K562 (cell line): ENCODE results near the gene YES1. TPM values are rescaled to one million over a fixed set of nuclear protein-coding genes. Genes with fewer than 3 reads are reported as not detected.
A peak's percentile ranks its signal among the peaks of the same experiment; 100 is the strongest.

Source experiments
- BCOR ChIP-seq: fragments of 450-650 bp; IDR thresholded peaks from 2 replicates; pipeline ENCODE4 v1.6.1; 2016
- CBX5 ChIP-seq: IDR thresholded peaks from 2 replicates; pipeline ENCODE4 v1.6.1; 2014; ENCODE audit warnings: low read depth, borderline replicate concordance
- CHD2 ChIP-seq: IDR thresholded peaks from 2 replicates; pipeline ENCODE4 v1.6.1; 2011; ENCODE audit warnings: low read depth, low read length
- ESRRB ChIP-seq: fragments of 250-450 bp; sonication (Bioruptor Pico); IDR thresholded peaks from 2 replicates; pipeline ENCODE4 v1.5.0; 2020; ENCODE audit warnings: mild to moderate bottlenecking, moderate library complexity, borderline replicate concordance
- FOXJ2 ChIP-seq: fragments of 200-800 bp; sonication (Bioruptor generic); IDR thresholded peaks from 2 replicates; pipeline ENCODE4 v1.6.1; 2016; ENCODE audit warnings: missing genetic modification characterization, missing compliant biosample characterization
- HDAC2 ChIP-seq: fragments of 450-650 bp; IDR thresholded peaks from 2 replicates; pipeline ENCODE4 v1.6.1; 2016; ENCODE audit warnings: mild to moderate bottlenecking
- HNRNPL ChIP-seq: fragments of 200-400 bp; formaldehyde crosslinking; IDR thresholded peaks from 2 replicates; pipeline ENCODE4 v1.6.1; 2017; ENCODE audit warnings: low read depth, mild to moderate bottlenecking, low read length
- IRF9 ChIP-seq: fragments of 450-650 bp; IDR thresholded peaks from 2 replicates; pipeline ENCODE4 v1.6.1; 2016; ENCODE audit warnings: missing biosample characterization, missing genetic modification characterization
- NBN ChIP-seq: fragments of 450-650 bp; IDR thresholded peaks from 2 replicates; pipeline ENCODE4 v1.6.1; 2016; ENCODE audit warnings: low read depth, mild to moderate bottlenecking
- NFIC ChIP-seq: fragments of 450-650 bp; IDR thresholded peaks from 2 replicates; pipeline ENCODE4 v1.6.1; 2017; ENCODE audit warnings: mild to moderate bottlenecking, inconsistent platforms
- SMARCA4 ChIP-seq: fragments of 450-650 bp; IDR thresholded peaks from 2 replicates; pipeline ENCODE4 v1.6.1; 2016
- SMARCB1 ChIP-seq: IDR thresholded peaks from 2 replicates; pipeline ENCODE4 v1.6.1; 2011; ENCODE audit warnings: improper control_type of control experiment, low read depth; ENCODE audit not compliant: insufficient read length
- ZNF76 ChIP-seq: fragments of 250-450 bp; sonication (Bioruptor Pico); IDR thresholded peaks from 2 replicates; pipeline ENCODE4 v1.4.0; 2020; ENCODE audit warnings: mild to moderate bottlenecking, moderate library complexity, borderline replicate concordance
- polyA plus RNA-seq, 8 experiments: library from polyadenylated mRNA; depleted of rRNA in 4 of 8; stranded (reverse) in 5 of 8; unstranded in 3 of 8; fragments of >200 nt; fragmentation: Nextera tagmentation in 2 of 8; fragmentation: Illumina TruSeq in 1 of 8; extraction: Ambion mirVana in 2 of 8; extraction: Trizol in 1 of 8; gene quantifications; 2 replicates each; pipeline versions ENCODE4 v1.2.1 to v1.2.3, GENCODE V29; 2011 to 2014; ENCODE audit warnings: inconsistent platforms in 1 of 8, missing spikeins in 1 of 8
- total RNA-seq, 7 experiments: library from RNA; depleted of rRNA in 6 of 7; stranded (reverse); fragments of >200 nt in 6 of 7; fragmentation: Illumina TruSeq in 2 of 7; extraction: Trizol in 2 of 7; gene quantifications; 2 replicates each; pipeline versions ENCODE4 v1.2.1 to v1.2.3, GENCODE V29; 2011 to 2021; ENCODE audit warnings: low replicate concordance in 1 of 7
- TF ChIP-seq, protein P1 (sequence below), 2 experiments: fragments of 200-800 bp in 1 of 2; sonication (Bioruptor generic) in 1 of 2; sonication (generic) in 1 of 2; formaldehyde crosslinking in 1 of 2; IDR thresholded peaks in 1 of 2; conservative IDR thresholded peaks in 1 of 2; 2 replicates each; pipeline versions ENCODE4 v1.5.0 to v1.6.1; 2016 to 2020; ENCODE audit warnings: missing compliant biosample characterization in 1 of 2, missing genetic modification characterization in 1 of 2, missing genetic modification reagents in 1 of 2
- TF ChIP-seq, protein P2 (sequence below): IDR thresholded peaks from 2 replicates; pipeline ENCODE4 v1.6.1; 2016; ENCODE audit warnings: missing genetic modification characterization, missing compliant biosample characterization
- TF ChIP-seq, protein P3 (sequence below): sonication (generic); formaldehyde crosslinking; IDR thresholded peaks from 2 replicates; pipeline ENCODE4 v1.8.0; 2023; ENCODE audit warnings: mild to moderate bottlenecking, missing genetic modification reagents
- TF ChIP-seq, protein P4 (sequence below): fragments of 450-650 bp; IDR thresholded peaks from 2 replicates; pipeline ENCODE4 v1.6.1; 2017; ENCODE audit warnings: antibody characterized with exemption

The YES1 gene
- total and polyA plus RNA-seq, 9 of the 15 experiments (the other 6 are each of a cell fraction or from before 2014, with no cell fraction given) = 37.2 to 115 (median 77.7) TPM

- TF ChIP-seq, protein P1, sequence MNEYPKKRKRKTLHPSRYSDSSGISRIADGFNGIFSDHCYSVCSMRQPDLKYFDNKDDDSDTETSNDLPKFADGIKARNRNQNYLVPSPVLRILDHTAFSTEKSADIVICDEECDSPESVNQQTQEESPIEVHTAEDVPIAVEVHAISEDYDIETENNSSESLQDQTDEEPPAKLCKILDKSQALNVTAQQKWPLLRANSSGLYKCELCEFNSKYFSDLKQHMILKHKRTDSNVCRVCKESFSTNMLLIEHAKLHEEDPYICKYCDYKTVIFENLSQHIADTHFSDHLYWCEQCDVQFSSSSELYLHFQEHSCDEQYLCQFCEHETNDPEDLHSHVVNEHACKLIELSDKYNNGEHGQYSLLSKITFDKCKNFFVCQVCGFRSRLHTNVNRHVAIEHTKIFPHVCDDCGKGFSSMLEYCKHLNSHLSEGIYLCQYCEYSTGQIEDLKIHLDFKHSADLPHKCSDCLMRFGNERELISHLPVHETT (CRISPR knock-in tag; conservative IDR thresholded peaks at IDR 0.05 in 1 of 2, IDR thresholded peaks at IDR 0.05 in 1 of 2) = no peak
- TF ChIP-seq HDAC2 = peak; percentile 81; the same call in 1 of the 2 replicates
- TF ChIP-seq ZNF76 (CRISPR knock-in tag) = 0 out of 2 replicates have a peak, but pooled peaks have one; percentile 32
- no peak for TF ChIP-seq CBX5
- TF ChIP-seq, protein P2, sequence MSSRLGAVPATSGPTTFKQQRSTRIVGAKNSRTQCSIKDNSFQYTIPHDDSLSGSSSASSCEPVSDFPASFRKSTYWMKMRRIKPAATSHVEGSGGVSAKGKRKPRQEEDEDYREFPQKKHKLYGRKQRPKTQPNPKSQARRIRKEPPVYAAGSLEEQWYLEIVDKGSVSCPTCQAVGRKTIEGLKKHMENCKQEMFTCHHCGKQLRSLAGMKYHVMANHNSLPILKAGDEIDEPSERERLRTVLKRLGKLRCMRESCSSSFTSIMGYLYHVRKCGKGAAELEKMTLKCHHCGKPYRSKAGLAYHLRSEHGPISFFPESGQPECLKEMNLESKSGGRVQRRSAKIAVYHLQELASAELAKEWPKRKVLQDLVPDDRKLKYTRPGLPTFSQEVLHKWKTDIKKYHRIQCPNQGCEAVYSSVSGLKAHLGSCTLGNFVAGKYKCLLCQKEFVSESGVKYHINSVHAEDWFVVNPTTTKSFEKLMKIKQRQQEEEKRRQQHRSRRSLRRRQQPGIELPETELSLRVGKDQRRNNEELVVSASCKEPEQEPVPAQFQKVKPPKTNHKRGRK (tag) = no peak
- TF ChIP-seq, protein P3, sequence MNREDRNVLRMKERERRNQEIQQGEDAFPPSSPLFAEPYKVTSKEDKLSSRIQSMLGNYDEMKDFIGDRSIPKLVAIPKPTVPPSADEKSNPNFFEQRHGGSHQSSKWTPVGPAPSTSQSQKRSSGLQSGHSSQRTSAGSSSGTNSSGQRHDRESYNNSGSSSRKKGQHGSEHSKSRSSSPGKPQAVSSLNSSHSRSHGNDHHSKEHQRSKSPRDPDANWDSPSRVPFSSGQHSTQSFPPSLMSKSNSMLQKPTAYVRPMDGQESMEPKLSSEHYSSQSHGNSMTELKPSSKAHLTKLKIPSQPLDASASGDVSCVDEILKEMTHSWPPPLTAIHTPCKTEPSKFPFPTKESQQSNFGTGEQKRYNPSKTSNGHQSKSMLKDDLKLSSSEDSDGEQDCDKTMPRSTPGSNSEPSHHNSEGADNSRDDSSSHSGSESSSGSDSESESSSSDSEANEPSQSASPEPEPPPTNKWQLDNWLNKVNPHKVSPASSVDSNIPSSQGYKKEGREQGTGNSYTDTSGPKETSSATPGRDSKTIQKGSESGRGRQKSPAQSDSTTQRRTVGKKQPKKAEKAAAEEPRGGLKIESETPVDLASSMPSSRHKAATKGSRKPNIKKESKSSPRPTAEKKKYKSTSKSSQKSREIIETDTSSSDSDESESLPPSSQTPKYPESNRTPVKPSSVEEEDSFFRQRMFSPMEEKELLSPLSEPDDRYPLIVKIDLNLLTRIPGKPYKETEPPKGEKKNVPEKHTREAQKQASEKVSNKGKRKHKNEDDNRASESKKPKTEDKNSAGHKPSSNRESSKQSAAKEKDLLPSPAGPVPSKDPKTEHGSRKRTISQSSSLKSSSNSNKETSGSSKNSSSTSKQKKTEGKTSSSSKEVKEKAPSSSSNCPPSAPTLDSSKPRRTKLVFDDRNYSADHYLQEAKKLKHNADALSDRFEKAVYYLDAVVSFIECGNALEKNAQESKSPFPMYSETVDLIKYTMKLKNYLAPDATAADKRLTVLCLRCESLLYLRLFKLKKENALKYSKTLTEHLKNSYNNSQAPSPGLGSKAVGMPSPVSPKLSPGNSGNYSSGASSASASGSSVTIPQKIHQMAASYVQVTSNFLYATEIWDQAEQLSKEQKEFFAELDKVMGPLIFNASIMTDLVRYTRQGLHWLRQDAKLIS (CRISPR knock-in tag) = 0 out of 2 replicates have a peak, but pooled peaks have one; percentile 47
- no peak for TF ChIP-seq CHD2
- TF ChIP-seq, protein P4, sequence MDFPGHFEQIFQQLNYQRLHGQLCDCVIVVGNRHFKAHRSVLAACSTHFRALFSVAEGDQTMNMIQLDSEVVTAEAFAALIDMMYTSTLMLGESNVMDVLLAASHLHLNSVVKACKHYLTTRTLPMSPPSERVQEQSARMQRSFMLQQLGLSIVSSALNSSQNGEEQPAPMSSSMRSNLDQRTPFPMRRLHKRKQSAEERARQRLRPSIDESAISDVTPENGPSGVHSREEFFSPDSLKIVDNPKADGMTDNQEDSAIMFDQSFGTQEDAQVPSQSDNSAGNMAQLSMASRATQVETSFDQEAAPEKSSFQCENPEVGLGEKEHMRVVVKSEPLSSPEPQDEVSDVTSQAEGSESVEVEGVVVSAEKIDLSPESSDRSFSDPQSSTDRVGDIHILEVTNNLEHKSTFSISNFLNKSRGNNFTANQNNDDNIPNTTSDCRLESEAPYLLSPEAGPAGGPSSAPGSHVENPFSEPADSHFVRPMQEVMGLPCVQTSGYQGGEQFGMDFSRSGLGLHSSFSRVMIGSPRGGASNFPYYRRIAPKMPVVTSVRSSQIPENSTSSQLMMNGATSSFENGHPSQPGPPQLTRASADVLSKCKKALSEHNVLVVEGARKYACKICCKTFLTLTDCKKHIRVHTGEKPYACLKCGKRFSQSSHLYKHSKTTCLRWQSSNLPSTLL = no peak
- peak; percentile 5; the same call in 1 of the 2 replicates for TF ChIP-seq BCOR
- TF ChIP-seq NFIC = no peak
- TF ChIP-seq SMARCA4 = peak; percentile 95
- TF ChIP-seq FOXJ2 = peak; percentile 42; the same call in 1 of the 2 replicates
- 0 out of 2 replicates have a peak, but pooled peaks have one; percentile 55 for TF ChIP-seq NBN
- TF ChIP-seq IRF9 = no peak
- peak; percentile 97 for TF ChIP-seq SMARCB1
- TF ChIP-seq HNRNPL = 0 out of 2 replicates have a peak, but pooled peaks have one; percentile 34
- no peak for TF ChIP-seq ESRRB (CRISPR knock-in tag)
Measured at GRCh38 chr18:814300-815084, 2.5 kb upstream of the YES1 start (continued).
